GM12891 (cell line): Measurements from ENCODE around the gene P4HB.

Experiments used
- DNase-seq: peaks from one replicate; pipeline ENCODE4 v3.0.0; 2011; ENCODE audit warnings: low spot score; ENCODE audit not compliant: insufficient read length
- FAIRE-seq: peaks from 2 replicates; lab custom pipeline; 2011; peaks lifted over from hg19 to GRCh38; lab: Jason Lieb, UNC
- PAX5 ChIP-seq: IDR thresholded peaks from 2 replicates; pipeline ENCODE4 v1.6.1; 2011; ENCODE audit warnings: low read length, moderate library complexity, mild to moderate bottlenecking; ENCODE audit not compliant: insufficient read depth, severe bottlenecking
- POLR2A ChIP-seq: IDR thresholded peaks from 2 replicates; pipeline ENCODE4 v1.6.1; 2011; ENCODE audit warnings: low read depth, low read length, control low read depth
- POLR2AphosphoS5 ChIP-seq: IDR thresholded peaks from 2 replicates; pipeline ENCODE4 v1.6.1; 2011; ENCODE audit warnings: low read depth, low read length, control low read depth
- POU2F2 ChIP-seq: IDR thresholded peaks from 2 replicates; pipeline ENCODE4 v1.6.1; 2011; ENCODE audit warnings: low read depth, mild to moderate bottlenecking, control low read depth, low read length, moderate library complexity
- SPI1 ChIP-seq: IDR thresholded peaks from 2 replicates; pipeline ENCODE4 v1.6.1; 2011; ENCODE audit warnings: low read depth, low read length, control low read depth
- TAF1 ChIP-seq: IDR thresholded peaks from 2 replicates; pipeline ENCODE4 v1.6.1; 2011; ENCODE audit warnings: low read depth, low read length, control low read depth

P4HB gene

GRCh38 chr17:81810892-81811704, 49.2 kb downstream of the P4HB start:
- FAIRE-seq, result no peak
- TF ChIP-seq POU2F2 (no peak), SPI1 (no peak), PAX5 (no peak), TAF1 (no peak), POLR2AphosphoS5 (no peak), POLR2A (no peak)
- DNase-seq, result no peak

- FAIRE-seq, result no peak
- DNase-seq, result no peak
- TF ChIP-seq POU2F2 (no peak), POLR2A (no peak), PAX5 (no peak), SPI1 (no peak), POLR2AphosphoS5 (no peak), TAF1 (no peak)
Observed at GRCh38 chr17:81810476-81810875, 49.9 kb downstream of the P4HB start.

- DNase-seq (no peak), FAIRE-seq (no peak)
- no peak for TF ChIP-seq POU2F2
- no peak for TF ChIP-seq POLR2A
- no peak for TF ChIP-seq SPI1
- no peak for TF ChIP-seq TAF1
- no peak for TF ChIP-seq POLR2AphosphoS5
- no peak for TF ChIP-seq PAX5
Observed at GRCh38 chr17:81809556-81809998, 50.8 kb downstream of the P4HB start.

GRCh38 chr17:81808778-81809555, 51.4 kb downstream of the P4HB start:
- no peak for FAIRE-seq
- no peak for DNase-seq
- TF ChIP-seq POU2F2 (no peak), PAX5 (no peak), POLR2A (no peak), SPI1 (no peak), TAF1 (no peak), POLR2AphosphoS5 (no peak)

DNA sequence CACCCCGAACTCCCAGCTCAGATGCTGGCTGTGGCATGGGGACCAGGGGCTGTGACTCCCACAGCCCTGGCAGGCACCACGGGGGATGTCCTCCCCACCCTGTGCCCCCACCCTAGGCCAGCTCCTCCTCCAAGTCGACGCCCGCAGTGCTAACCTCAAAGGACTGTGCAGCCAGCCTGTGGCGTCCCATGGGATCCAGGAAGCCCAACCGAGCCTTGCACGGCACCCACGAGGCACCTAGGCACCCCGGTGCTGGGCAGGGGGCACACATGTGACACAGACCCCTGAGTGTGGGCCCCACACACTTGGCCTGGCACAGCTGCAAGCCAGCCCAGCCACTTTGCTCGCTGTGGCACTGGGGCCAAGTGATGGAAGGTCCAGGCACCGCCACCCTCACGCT, 52.5 kb downstream of the P4HB start:
- DNase-seq (no peak), FAIRE-seq (no peak)
- no peak for TF ChIP-seq SPI1
- no peak for TF ChIP-seq TAF1
- TF ChIP-seq POU2F2, result no peak
- no peak for TF ChIP-seq POLR2A
- no peak for TF ChIP-seq PAX5
- TF ChIP-seq POLR2AphosphoS5, result no peak

- no peak for FAIRE-seq
- DNase-seq, result no peak
- TF ChIP-seq PAX5, result no peak
- TF ChIP-seq POLR2A, result no peak
- no peak for TF ChIP-seq SPI1
- no peak for TF ChIP-seq TAF1
- no peak for TF ChIP-seq POLR2AphosphoS5
- no peak for TF ChIP-seq POU2F2
Observed at GRCh38 chr17:81807210-81807719, 53.1 kb downstream of the P4HB start.

DNA sequence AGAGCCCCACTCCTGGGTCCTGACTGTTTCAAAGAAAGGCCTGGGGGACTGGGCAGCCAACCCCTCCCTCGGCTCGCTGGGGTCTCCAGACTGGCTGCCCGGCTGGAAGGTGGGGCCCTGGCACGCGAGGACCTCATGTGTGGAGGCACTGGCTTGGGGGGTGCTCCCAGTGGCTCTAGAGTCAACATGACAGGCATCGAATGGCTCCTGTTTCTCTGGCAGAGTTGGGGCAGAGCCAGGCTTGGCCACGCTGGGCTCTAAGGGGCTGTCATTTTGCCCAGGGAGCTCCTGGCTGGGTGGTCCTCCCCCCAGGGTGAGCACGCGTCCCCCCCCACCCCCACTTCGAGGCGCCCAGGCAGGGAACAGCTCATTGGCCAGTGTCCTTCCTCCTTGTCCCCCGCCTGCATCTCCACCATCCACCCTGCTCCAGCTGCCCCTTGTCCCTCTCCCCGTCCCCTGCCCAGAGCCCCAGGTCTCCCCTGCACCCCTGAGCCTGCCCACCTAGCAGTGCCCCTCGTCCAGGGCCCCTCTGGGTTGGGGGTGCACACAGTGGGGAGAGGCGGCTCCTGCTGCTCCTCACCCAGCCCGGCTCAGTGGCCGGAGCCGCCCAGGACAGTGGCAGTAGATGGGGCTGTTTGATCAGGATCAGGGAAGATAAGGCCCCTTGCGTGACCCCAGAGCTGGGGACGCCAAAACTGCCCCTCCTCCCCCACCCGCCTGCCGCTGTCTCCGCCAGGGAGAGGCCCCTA, 53.7 kb downstream of the P4HB start:
- FAIRE-seq, result no peak
- TF ChIP-seq TAF1, result no peak
- TF ChIP-seq SPI1, result no peak
- no peak for TF ChIP-seq POU2F2
- TF ChIP-seq PAX5, result no peak
- no peak for TF ChIP-seq POLR2A
- no peak for TF ChIP-seq POLR2AphosphoS5
- no peak for DNase-seq

- TF ChIP-seq POLR2AphosphoS5 (no peak), POU2F2 (no peak), POLR2A (no peak), TAF1 (no peak)
- FAIRE-seq (no peak), DNase-seq (no peak)
Observed at GRCh38 chr17:81805707-81806460, 54.5 kb downstream of the P4HB start.
